Measurements from ENCODE around the gene SLC9A8.
"Not testable (repeated sequence)": the region's sequence is repeated elsewhere in the genome, so short reads cannot be mapped to it uniquely, and the experiment has no call there.

Gene SLC9A8

DNA sequence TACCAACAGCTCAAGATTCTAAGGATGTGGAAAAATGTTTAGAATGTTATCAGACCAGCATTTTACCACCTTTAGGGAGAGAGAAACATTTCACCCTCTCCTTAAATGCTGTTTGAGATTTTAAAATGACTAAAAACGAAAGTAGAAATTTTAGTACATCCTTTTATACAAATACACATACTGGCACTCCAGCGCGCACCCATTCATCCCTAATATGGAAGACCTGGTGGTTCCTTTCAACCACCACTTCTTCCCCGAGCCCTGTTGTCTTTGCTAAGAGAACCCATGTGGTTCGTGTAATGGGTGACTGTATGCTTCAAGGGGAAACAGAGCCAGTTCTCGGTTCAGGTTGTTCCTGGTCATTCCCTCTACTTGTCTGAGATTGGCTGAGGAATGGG is 81.4 kb downstream of the SLC9A8 start:
- DNase-seq (ENCODE audit: low read depth) = no peak

GRCh38 chr20:49895474-49896093 is 83.0 kb downstream of the SLC9A8 start:
- not testable (repeated sequence) for DNase-seq (ENCODE audit: low read depth)

GRCh38 chr20:49896204-49896603 is 83.6 kb downstream of the SLC9A8 start:
- no peak for DNase-seq (ENCODE audit: low read depth)

GRCh38 chr20:49899541-49900383 is 87.1 kb downstream of the SLC9A8 start:
- no peak for DNase-seq (ENCODE audit: low read depth)

GRCh38 chr20:49901588-49901987 is 89.0 kb downstream of the SLC9A8 start:
- no peak for DNase-seq (ENCODE audit: low read depth)

DNA sequence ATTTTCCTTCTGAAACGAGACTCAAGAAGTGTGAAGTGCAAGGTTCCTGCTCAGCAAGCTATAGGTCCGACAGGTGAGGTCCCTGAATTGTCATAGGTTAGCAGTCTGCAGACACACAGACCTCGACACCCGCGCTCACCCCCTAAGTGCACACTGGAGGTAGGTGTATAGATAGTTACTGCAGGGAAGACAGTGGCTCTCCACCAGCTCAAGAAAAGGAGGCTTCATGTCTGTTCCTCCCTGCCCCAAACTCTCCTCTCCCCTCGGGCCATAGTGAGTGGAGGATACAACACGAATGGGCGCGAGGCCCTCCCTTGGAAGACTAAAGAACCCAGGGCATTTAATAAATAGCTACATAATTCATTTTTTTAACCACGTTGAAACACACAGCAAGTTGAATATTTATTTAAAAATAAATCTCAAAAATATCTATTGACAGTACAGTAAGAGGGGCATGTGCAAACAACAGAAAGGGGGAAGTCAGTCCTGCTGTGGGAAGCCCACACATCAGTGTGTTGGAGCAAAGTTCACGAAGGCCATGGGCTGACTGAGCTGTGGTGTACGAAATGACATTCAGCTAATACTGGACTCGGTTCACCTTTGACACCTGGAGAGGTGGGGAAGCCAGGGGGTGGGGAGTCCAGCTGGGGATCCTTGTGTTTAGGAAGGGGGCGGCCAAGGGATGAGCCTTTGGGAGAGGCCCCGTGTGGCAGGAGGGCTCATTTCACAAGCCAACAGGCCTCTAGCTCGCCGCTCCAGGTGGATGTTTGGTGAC is 92.0 kb downstream of the SLC9A8 start:
- DNase-seq (ENCODE audit: low read depth) = no peak

DNA sequence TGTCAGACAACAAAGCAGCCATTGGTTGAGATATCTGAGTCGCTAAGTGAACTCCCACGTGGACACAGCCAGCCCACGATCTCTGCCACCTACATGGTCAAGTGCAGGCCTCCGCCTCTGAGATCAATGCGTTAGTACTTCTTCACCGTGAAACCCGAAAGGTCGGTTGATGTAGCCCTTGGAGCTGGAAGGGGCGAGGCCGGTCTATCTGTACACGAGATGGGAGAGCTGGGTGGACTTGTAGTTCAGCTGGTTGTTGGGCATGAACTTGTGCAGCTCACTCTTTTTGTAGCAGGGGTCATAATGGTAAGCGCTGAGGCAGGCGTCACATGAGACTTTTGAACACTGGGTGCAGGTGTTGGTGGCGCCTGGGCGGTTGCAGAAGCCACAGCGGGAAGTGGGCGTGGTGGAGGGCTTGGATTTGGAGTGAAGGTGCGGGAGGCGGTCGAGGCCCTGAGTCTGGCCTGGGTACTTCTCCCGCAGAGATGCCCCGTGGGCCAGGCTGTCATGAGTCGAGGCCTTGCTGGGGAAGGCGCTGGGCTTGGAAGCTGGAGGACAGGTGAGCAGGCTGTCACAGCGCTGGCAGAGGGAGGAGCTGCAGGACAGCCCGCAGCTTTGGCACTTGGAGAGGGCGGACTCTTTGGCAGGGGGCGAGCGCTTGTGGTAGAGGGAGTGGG is 92.9 kb downstream of the SLC9A8 start:
- DNase-seq (ENCODE audit: low read depth) = no peak

DNA sequence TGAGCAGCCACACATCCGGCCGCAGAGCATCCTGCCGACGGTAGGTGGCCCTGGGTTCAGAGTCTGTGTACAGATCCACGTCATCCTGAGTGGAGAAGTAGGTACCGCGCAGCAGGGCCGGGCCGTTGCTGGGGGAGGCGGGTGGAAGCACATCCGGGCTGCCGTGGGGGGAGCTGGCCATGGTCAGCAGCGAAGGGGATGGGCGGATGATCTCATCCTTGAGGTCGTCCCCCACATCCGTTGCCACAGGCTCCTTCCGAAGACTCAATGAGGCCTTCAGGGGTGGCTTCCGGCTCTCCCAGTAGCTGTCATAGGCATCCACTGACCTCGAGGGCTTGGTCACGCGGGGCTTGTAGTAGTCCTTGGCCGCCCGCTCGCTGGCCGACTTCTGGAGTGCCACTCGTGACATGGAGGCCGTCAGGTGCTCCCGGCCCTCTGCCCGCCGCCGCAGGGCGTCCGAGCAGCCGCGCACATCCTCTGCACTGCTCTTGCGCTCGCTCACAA is 93.5 kb downstream of the SLC9A8 start:
- no peak for DNase-seq (ENCODE audit: low read depth)

DNA sequence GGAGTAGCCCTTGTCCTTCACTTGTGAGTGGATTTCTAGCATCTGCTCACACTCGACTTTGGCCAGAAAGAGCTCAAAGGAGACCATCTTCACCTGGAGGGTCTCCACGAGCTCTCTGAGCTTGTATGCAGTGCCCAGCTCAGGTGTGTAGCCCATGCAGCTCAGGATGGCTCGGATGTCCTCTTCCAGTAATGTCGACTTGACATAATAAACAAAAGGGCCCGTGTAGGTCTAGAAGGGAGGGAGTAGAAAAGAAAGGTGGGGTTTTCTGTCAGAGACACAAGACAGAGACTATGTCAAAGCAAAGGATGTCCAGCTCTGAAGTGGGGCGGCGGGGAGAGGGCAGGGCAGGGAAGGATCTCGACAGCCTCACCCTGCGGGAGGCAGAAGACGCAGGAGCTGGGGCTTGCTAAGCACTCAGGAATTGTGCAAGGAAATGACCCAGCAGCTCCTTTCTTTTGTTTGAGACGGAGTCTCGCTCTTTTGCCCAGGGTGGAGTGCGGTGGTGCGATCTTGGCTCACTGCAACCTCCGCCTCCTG is 94.1 kb downstream of the SLC9A8 start:
- no peak for DNase-seq (ENCODE audit: low read depth)

DNA sequence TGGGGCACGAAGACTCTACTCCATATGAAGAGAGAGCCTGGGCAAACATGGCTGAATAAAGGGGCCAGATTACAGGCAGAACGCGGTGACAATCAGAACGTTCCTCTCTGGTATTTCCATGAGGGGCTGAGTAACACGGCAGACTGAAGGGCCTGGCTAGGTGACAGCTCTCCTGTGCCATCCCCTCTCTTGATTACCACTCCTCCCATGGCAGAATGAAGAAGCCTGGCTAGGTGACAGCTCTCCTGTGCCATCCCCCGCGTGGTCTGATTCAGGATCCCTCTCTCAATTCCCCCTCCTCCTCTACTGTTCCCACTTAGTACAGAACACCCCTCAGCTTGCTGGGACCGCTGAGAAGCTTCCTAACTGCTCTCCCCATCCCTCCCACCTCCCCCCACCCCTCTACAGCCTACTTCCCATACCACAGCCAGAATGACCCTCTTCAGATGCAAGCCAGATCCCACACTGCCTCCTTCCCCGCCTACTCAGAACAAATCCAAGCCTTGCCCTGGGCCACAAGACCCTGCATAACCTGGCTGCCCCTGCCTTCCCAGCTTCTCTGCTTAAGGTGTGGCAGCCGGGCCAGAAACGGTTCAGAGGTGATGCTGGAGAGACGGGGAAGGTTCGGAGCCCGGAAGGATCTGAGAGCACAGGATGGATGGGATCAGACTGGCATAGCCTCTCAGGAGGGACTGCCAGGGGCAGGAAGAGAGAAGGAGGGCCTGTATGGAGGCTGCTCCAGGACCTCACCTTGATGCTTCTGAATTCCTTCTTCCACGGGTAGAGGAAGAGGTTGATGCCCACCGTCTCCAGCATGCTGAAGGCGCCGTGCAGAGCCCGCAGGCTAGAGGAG is 95.0 kb downstream of the SLC9A8 start:
- no peak for DNase-seq (ENCODE audit: low read depth)

GRCh38 chr20:49908258-49908565 is 95.6 kb downstream of the SLC9A8 start:
- no peak for DNase-seq (ENCODE audit: low read depth)

- DNase-seq (ENCODE audit: low read depth) = no peak
These were observed 97.1 kb downstream of the SLC9A8 start for GRCh38 chr20:49909499-49910339.

GRCh38 chr20:49910340-49910706 is 97.7 kb downstream of the SLC9A8 start:
- DNase-seq (ENCODE audit: low read depth) = no peak

GRCh38 chr20:49913399-49914047 is 100.9 kb downstream of the SLC9A8 start:
- no peak for DNase-seq (ENCODE audit: low read depth)

GRCh38 chr20:49914310-49915117 is 101.9 kb downstream of the SLC9A8 start:
- DNase-seq (ENCODE audit: low read depth) = peak; percentile 74

- DNase-seq (ENCODE audit: low read depth) = no peak
These were observed 102.4 kb downstream of the SLC9A8 start for GRCh38 chr20:49915118-49915379.

- peak; percentile 99 for DNase-seq (ENCODE audit: low read depth)
These were observed 102.9 kb downstream of the SLC9A8 start, which contains the start of gene SPATA2 for GRCh38 chr20:49915380-49916145. SPATA2 (minus strand) TSS chr20:49915529; CDS start chr20:49908490, 7,039 bp downstream.

Measured in ELR (cell line).